Skeletal muscle satellite cell (primary cell): ENCODE measurements around the gene TARS3.
"Not testable (repeated sequence)": the region's sequence is repeated elsewhere in the genome, so short reads cannot be mapped to it uniquely, and the experiment has no call there.

Experiments
- H3K27me3 ChIP-seq: 2 replicates; pipeline ENCODE4 v1.7.0; 2013; ENCODE audit warnings: low read length; ENCODE audit not compliant: control insufficient read depth, insufficient read depth
- H3K36me3 ChIP-seq: 2 replicates; pipeline ENCODE4 v1.7.0; 2013; ENCODE audit warnings: mild to moderate bottlenecking, control low read depth, low read length; ENCODE audit not compliant: insufficient read depth
- H3K4me1 ChIP-seq: 2 replicates; pipeline ENCODE4 v1.7.0; 2013; ENCODE audit warnings: low read length; ENCODE audit not compliant: control insufficient read depth, insufficient read depth
- H3K4me2 ChIP-seq: 2 replicates; pipeline ENCODE4 v1.7.0; 2013; ENCODE audit warnings: mild to moderate bottlenecking, low read length
- H3K4me3 ChIP-seq: 2 replicates; pipeline ENCODE4 v1.7.0; 2013; ENCODE audit warnings: low read length
- H3K9ac ChIP-seq: 2 replicates; pipeline ENCODE4 v1.7.0; 2013; ENCODE audit warnings: mild to moderate bottlenecking, low read depth, low read length, moderate library complexity
- H3K9me3 ChIP-seq: replicated peaks from 2 replicates; pipeline ENCODE4 v1.7.0; 2013; ENCODE audit warnings: mild to moderate bottlenecking, control low read depth, low read length

TARS3 gene

GRCh38 chr15:101637919-101638318 lies 86.4 kb downstream of the TARS3 start:
- Histone ChIP-seq H3K36me3 (peaks cover 28% of the 10 kb centered on the region), H3K27me3 (no peaks in the 10 kb centered on the region), H3K9ac (no peak overlapping the region)

GRCh38 chr15:101637516-101637915 lies 86.8 kb downstream of the TARS3 start:
- H3K36me3 ChIP-seq = peaks cover 24% of the 10 kb centered on the region
- H3K9ac ChIP-seq = no peak overlapping the region
- H3K4me2 ChIP-seq = no peak overlapping the region
- H3K4me1 ChIP-seq = peaks cover 10% of the 10 kb centered on the region
- H3K9me3 ChIP-seq = no peaks in the 10 kb centered on the region
- H3K4me3 ChIP-seq = no peak overlapping the region
- H3K27me3 ChIP-seq = no peaks in the 10 kb centered on the region

More at GRCh38 chr15:101637919-101638318, 86.4 kb downstream of the TARS3 start:
- Histone ChIP-seq H3K4me3 (no peak overlapping the region), H3K9me3 (no peaks in the 10 kb centered on the region), H3K4me1 (peaks cover 10% of the 10 kb centered on the region), H3K4me2 (no peak overlapping the region)

DNA sequence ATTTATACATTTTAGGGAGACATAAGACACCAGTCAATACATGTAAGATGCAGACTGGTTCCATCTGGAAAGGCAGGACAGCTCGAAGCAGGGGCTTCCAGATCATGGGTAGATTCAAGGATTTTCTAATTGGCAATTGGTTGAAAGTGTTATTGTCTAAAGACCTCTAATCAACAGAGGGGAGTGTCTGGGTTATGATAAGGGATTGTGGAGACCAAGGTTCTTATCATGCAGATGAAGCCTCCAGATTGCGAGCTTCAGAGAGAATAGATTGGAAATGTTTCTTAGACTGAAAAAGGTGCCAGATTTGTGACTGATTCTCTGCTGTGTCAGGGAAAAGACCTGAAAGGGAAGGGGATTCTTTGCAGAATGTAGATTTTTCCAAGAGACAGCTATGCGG lies 87.2 kb downstream of the TARS3 start:
- Histone ChIP-seq H3K9me3 (no peaks in the 10 kb centered on the region), H3K36me3 (peaks cover 23% of the 10 kb centered on the region), H3K4me1 (peaks cover 9% of the 10 kb centered on the region), H3K4me3 (no peak overlapping the region), H3K4me2 (no peak overlapping the region), H3K9ac (no peak overlapping the region), H3K27me3 (no peaks in the 10 kb centered on the region)

GRCh38 chr15:101635944-101636727 lies 88.1 kb downstream of the TARS3 start:
- peaks cover 23% of the 10 kb centered on the region for H3K36me3 ChIP-seq
- H3K27me3 ChIP-seq = no peaks in the 10 kb centered on the region
- no peak overlapping the region for H3K4me2 ChIP-seq
- H3K4me1 ChIP-seq = peaks cover 6% of the 10 kb centered on the region
- no peaks in the 10 kb centered on the region for H3K9me3 ChIP-seq
- H3K4me3 ChIP-seq = no peak overlapping the region
- H3K9ac ChIP-seq = no peak overlapping the region

- H3K9me3 ChIP-seq = no peaks in the 10 kb centered on the region
- H3K4me1 ChIP-seq = peaks cover 6% of the 10 kb centered on the region
- no peaks in the 10 kb centered on the region for H3K27me3 ChIP-seq
- no peak overlapping the region for H3K9ac ChIP-seq
- H3K4me2 ChIP-seq = no peak overlapping the region
- H3K4me3 ChIP-seq = no peak overlapping the region
- no peaks in the 10 kb centered on the region for H3K36me3 ChIP-seq
Observed at GRCh38 chr15:101633356-101633755, 90.9 kb downstream of the TARS3 start.

DNA sequence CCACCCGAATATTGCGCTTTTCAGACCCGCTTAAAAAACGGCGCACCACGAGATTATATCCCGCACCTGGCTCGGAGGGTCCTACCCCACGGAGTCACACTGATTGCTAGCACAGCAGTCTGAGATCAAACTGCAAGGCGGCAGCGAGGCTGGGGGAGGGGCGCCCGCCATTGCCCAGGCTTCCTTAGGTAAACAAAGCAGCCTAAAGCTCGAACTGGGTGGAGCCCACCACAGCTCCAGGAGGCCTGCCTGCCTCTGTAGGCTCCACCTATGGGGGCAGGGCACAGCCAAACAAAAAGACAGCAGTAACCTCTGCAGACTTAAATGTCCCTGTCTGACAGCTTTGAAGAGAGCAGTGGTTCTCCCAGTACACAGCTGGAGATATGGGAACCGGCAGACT lies 97.5 kb downstream of the TARS3 start:
- H3K4me3 ChIP-seq = not testable (repeated sequence)

DNA sequence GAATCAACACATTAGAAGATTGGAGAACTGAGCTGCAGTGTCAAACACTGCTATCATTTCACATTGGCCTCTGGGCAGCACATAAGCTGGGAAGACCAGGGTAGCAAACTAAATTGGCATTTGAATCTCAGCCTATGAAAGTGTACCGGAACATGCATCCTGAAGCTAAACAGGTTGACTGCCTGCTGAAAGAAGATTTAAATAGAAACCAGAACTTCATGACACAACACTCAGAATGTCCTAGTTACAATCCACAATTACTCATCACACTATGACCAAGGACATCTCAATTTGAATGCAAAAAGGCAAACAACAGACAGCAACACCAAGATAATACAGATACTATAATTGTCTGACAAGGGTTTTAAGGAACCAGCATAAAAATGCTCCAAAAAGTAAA lies 98.3 kb downstream of the TARS3 start:
- H3K9ac ChIP-seq = no peak overlapping the region
- H3K4me2 ChIP-seq = no peak overlapping the region
- H3K36me3 ChIP-seq = no peaks in the 10 kb centered on the region
- no peaks in the 10 kb centered on the region for H3K27me3 ChIP-seq
- H3K4me1 ChIP-seq = peaks cover 6% of the 10 kb centered on the region
- no peak overlapping the region for H3K4me3 ChIP-seq
- no peaks in the 10 kb centered on the region for H3K9me3 ChIP-seq

More for the DNA sequence above, 97.5 kb downstream of the TARS3 start:
- not testable (repeated sequence) for H3K9ac ChIP-seq, H3K36me3 ChIP-seq, H3K27me3 ChIP-seq, H3K9me3 ChIP-seq, H3K4me2 ChIP-seq, H3K4me1 ChIP-seq

GRCh38 chr15:101625184-101625583 lies 99.1 kb downstream of the TARS3 start:
- H3K27me3 ChIP-seq = no peaks in the 10 kb centered on the region
- peaks cover 6% of the 10 kb centered on the region for H3K4me1 ChIP-seq
- H3K9ac ChIP-seq = no peak overlapping the region
- H3K4me3 ChIP-seq = no peak overlapping the region
- H3K4me2 ChIP-seq = no peak overlapping the region
- no peaks in the 10 kb centered on the region for H3K9me3 ChIP-seq
- H3K36me3 ChIP-seq = no peaks in the 10 kb centered on the region

GRCh38 chr15:101623367-101624304 lies 100.6 kb downstream of the TARS3 start:
- Histone ChIP-seq H3K4me2 (no peak overlapping the region), H3K9me3 (no peaks in the 10 kb centered on the region), H3K9ac (no peak overlapping the region), H3K4me3 (no peak overlapping the region), H3K27me3 (no peaks in the 10 kb centered on the region), H3K4me1 (peaks cover 6% of the 10 kb centered on the region), H3K36me3 (no peaks in the 10 kb centered on the region)

GRCh38 chr15:101621961-101622360 lies 102.3 kb downstream of the TARS3 start:
- Histone ChIP-seq H3K27me3 (no peaks in the 10 kb centered on the region), H3K4me3 (no peak overlapping the region), H3K9me3 (no peaks in the 10 kb centered on the region), H3K4me2 (no peak overlapping the region), H3K9ac (no peak overlapping the region), H3K36me3 (no peaks in the 10 kb centered on the region), H3K4me1 (peaks cover 6% of the 10 kb centered on the region)

GRCh38 chr15:101620671-101621070 lies 103.6 kb downstream of the TARS3 start:
- H3K9me3 ChIP-seq = no peaks in the 10 kb centered on the region
- peaks cover 13% of the 10 kb centered on the region for H3K4me1 ChIP-seq
- H3K36me3 ChIP-seq = no peaks in the 10 kb centered on the region
- H3K9ac ChIP-seq = no peak overlapping the region
- H3K4me2 ChIP-seq = no peak overlapping the region
- no peaks in the 10 kb centered on the region for H3K27me3 ChIP-seq
- no peak overlapping the region for H3K4me3 ChIP-seq
